ENCODE data around the gene DZIP3. TPM values are rescaled to one million over a fixed set of nuclear protein-coding genes. Genes with fewer than 3 reads are reported as not detected.

Gene DZIP3
- polyA plus RNA-seq, 1 donor (not counting 4 experiments of a cell fraction or from before 2014, with no cell fraction given), result 3.9 TPM

DNA sequence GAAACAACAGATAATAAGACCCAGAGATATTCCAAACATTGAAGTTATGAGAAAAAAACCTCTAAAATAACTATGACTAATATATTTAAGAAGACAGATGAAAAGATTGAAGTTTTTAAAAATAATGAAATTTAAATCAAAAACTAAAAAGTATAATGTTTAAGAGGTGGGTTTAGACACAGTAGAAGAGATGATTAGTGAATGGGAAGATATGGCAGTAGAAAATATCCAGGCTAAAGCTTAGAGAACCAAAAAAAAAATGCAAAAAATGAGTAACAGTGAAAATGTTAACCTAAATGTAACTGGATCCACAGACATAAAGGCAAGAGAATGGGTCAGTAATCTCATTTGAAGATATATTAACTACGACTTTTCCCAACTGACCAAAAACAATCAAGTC is 115.5 kb downstream of the DZIP3 start:
- Histone ChIP-seq H3K36me3 (ENCODE audit: control insufficient read depth in 2 of 2, extremely low read depth in 1 of 2, insufficient read depth in 2 of 2, low read length in 2 of 2) (no peaks in the 10 kb centered on the region), H3K9me1 (ENCODE audit: control insufficient read depth, extremely low read depth, insufficient read depth, low read length) (no peaks in the 10 kb centered on the region), H3K9ac (ENCODE audit: control insufficient read depth, extremely low read depth, insufficient read depth, low read length) (no peak overlapping the region), H3K9me3 (ENCODE audit: control insufficient read depth, low read depth, low read length) (no peaks in the 10 kb centered on the region), H3K27ac (ENCODE audit: control insufficient read depth, insufficient read depth, low read length) (no peak overlapping the region), H2AFZ (ENCODE audit: control insufficient read depth, low read length) (no peak overlapping the region), H3K4me2 (ENCODE audit: control insufficient read depth, extremely low read depth, insufficient read depth, low read depth, low read length) (no peak overlapping the region), H4K20me1 (ENCODE audit: control insufficient read depth, extremely low read depth, insufficient read depth, low read length) (no peaks in the 10 kb centered on the region), H3K27me3 (ENCODE audit: control insufficient read depth, extremely low read depth, insufficient read depth, low read length) (no peaks in the 10 kb centered on the region), H3K4me1 (ENCODE audit: control insufficient read depth, extremely low read depth, insufficient read depth, low read length) (no peaks in the 10 kb centered on the region), H3K4me3 (ENCODE audit: control insufficient read depth in 2 of 3, extremely low read depth in 1 of 3, insufficient read depth in 2 of 3, low read depth in 1 of 3, low read length in 3 of 3) (no peak overlapping the region), H3K79me2 (ENCODE audit: control insufficient read depth, insufficient read depth, low read length) (no peaks in the 10 kb centered on the region)
- DNase-seq (ENCODE audit: low read depth, low spot score) (no peak), FAIRE-seq (no peak)
- dilution Hi-C loops (cut with MboI; ENCODE audit: extremely low pct_ligation_motif_present, low sequenced_read_pairs), result no loop called here
- TF ChIP-seq EZH2 (IDR thresholded peaks at IDR 0.05; ENCODE audit: low read length) (no peak), CTCF (optimal IDR thresholded peaks at IDR 0.05 in 1 of 3, IDR thresholded peaks at IDR 0.05 in 1 of 3, conservative IDR thresholded peaks at IDR 0.05 in 1 of 3; ENCODE audit: extremely low read depth in 1 of 3, insufficient read depth in 2 of 3, low read length in 3 of 3) (no peak)

- H2AFZ ChIP-seq (ENCODE audit: control insufficient read depth, low read length), result no peak overlapping the region
- H3K4me1 ChIP-seq (ENCODE audit: control insufficient read depth, extremely low read depth, insufficient read depth, low read length), result no peaks in the 10 kb centered on the region
- no peaks in the 10 kb centered on the region for H3K36me3 ChIP-seq (ENCODE audit: control insufficient read depth in 2 of 2, extremely low read depth in 1 of 2, insufficient read depth in 2 of 2, low read length in 2 of 2)
- TF ChIP-seq CTCF (optimal IDR thresholded peaks at IDR 0.05 in 1 of 3, IDR thresholded peaks at IDR 0.05 in 1 of 3, conservative IDR thresholded peaks at IDR 0.05 in 1 of 3; ENCODE audit: extremely low read depth in 1 of 3, insufficient read depth in 2 of 3, low read length in 3 of 3) (no peak), EZH2 (IDR thresholded peaks at IDR 0.05; ENCODE audit: low read length) (no peak)
- no peak overlapping the region for H3K9ac ChIP-seq (ENCODE audit: control insufficient read depth, extremely low read depth, insufficient read depth, low read length)
- no peak overlapping the region for H3K27ac ChIP-seq (ENCODE audit: control insufficient read depth, insufficient read depth, low read length)
- no peaks in the 10 kb centered on the region for H3K79me2 ChIP-seq (ENCODE audit: control insufficient read depth, insufficient read depth, low read length)
- no peak overlapping the region for H3K4me2 ChIP-seq (ENCODE audit: control insufficient read depth, extremely low read depth, insufficient read depth, low read depth, low read length)
- DNase-seq (ENCODE audit: low read depth, low spot score) (no peak), FAIRE-seq (no peak)
- no peaks in the 10 kb centered on the region for H3K27me3 ChIP-seq (ENCODE audit: control insufficient read depth, extremely low read depth, insufficient read depth, low read length)
- no peak overlapping the region for H3K4me3 ChIP-seq (ENCODE audit: control insufficient read depth in 2 of 3, extremely low read depth in 1 of 3, insufficient read depth in 2 of 3, low read depth in 1 of 3, low read length in 3 of 3)
- H3K9me1 ChIP-seq (ENCODE audit: control insufficient read depth, extremely low read depth, insufficient read depth, low read length), result no peaks in the 10 kb centered on the region
- dilution Hi-C loops (cut with MboI; ENCODE audit: extremely low pct_ligation_motif_present, low sequenced_read_pairs), result no loop called here
- no peaks in the 10 kb centered on the region for H3K9me3 ChIP-seq (ENCODE audit: control insufficient read depth, low read depth, low read length)
- H4K20me1 ChIP-seq (ENCODE audit: control insufficient read depth, extremely low read depth, insufficient read depth, low read length), result no peaks in the 10 kb centered on the region
Measured at GRCh38 chr3:108713009-108713516, 123.5 kb downstream of the DZIP3 start.

Data from keratinocyte (primary cell).